ENCODE results near the gene RAD51B. TPM values are rescaled to one million over a fixed set of nuclear protein-coding genes. Genes with fewer than 3 reads are reported as not detected.
"Not testable (repeated sequence)": the region's sequence is repeated elsewhere in the genome, so short reads cannot be mapped to it uniquely, and the experiment has no call there.

The RAD51B gene
- polyA plus RNA-seq, 4 donors, result 10.6 to 13.2 (median 11.3) TPM

DNA sequence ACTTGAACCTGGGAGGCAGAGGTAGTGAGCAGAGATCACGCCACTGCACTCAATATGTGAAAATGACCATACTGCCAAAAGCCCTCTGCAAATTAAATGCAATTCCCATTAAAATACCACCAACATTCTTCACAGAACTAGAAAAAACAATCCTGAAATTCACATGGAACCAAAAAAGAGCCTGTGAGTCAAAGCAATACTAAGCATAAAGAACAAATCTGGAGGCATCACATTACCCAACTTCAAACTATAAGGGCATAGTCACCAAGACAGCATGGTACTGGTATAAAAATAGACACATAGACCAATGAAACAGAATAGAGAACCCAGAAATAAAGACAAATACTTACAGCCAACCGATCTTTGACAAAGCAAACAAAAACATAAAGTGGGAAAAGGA is 401.5 kb downstream of the RAD51B start:
- not testable (repeated sequence) for DNase-seq (ENCODE audit: low read depth in 4 of 4, low spot score in 2 of 4)

DNA sequence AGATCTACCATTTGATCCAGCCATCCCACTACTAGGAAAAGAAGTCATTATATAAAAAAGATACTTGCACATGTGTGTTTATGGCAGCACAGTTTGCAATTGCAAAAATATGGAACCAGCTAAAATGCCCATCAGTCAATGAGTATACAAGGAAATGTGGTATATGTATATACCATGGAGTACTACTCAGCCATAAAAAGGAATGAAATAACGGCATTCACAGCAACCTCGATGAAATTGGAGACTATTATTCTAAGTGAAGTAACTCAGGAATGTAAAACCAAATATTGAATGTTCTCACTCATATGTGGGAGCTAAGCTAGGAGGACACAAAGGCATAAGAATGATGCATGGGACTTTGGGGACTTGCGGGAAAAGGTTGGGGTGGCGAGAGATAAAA is 402.6 kb downstream of the RAD51B start:
- no peak for DNase-seq (ENCODE audit: low read depth in 4 of 4, low spot score in 2 of 4)

DNA sequence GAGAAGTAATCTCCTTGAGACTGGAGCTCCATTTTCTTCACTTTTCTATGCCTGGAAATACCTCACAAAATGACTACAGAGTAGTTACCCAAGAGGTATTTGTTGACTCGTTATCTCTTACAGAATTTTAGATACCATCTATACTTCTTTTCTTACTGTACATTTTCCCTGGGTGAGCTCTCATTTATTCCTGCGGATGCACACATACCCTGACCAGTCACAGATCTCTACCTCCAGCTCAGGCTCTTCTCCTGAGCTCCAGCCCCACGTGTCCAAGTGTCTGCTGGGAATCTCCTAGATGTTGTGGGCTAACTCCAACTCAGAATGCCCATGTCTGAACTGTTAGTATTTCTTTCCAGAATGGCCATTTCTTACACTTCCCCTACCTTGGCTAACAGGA is 403.1 kb downstream of the RAD51B start:
- DNase-seq (ENCODE audit: low read depth in 4 of 4, low spot score in 2 of 4), result no peak

DNA sequence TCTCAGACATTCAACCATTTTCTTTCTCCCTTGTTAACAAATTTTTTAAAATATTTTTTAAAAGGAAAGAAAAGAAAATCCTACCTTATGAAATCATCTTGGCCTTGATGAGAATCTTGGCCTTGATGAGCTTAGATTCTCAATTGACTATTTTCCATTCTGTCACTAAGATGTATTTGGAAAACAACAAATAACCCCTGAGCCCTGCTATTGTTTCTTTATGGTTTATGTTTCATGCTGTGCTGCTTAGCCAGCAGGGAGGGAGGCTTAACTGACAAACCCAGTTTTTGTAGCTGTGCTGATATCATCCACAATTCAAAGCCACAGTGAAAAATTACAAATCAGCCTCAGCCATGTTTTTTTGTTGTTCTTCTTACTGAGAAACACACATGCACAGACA is 404.1 kb downstream of the RAD51B start:
- no peak for DNase-seq (ENCODE audit: low read depth in 4 of 4, low spot score in 2 of 4)

DNA sequence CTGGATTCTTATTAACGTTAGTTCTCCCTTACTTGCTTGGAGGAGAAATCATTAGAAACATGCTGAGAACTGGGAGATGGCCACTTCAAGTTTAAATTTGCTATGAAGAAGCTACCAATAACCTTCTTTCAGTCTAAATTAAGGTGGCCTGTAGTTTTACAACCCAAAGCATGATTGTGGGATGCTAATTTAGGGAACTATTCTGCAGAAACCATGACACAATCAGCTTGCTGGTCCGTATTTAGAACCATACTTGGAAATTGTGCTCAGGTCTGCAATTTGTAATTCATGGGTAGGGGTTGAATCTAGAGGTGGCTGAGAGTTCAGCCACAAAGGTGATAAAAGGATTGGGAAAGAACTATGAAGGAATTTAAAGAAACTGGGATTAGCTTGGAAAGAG is 405.7 kb downstream of the RAD51B start:
- DNase-seq (ENCODE audit: low read depth in 4 of 4, low spot score in 2 of 4), result no peak

DNA sequence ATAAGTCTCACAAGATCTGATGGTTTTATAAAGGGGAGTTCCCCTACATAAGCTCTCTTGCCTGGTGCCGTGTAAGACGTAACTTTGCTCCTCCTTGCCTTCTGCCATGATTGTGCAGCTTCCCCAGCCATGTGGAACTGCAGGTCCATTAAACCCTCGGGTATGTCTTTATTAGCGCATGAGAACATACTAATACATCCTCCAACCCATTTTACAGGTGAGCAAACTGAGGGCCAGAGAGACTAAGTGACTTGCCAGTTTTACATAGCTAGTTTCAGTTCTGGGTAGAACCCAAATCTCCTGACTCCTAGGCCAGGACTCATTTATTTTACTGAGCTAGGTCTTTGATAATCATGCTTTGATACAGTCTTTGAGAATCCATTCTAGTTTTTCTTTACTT is 406.9 kb downstream of the RAD51B start:
- DNase-seq (ENCODE audit: low read depth in 4 of 4, low spot score in 2 of 4), result no peak

DNA sequence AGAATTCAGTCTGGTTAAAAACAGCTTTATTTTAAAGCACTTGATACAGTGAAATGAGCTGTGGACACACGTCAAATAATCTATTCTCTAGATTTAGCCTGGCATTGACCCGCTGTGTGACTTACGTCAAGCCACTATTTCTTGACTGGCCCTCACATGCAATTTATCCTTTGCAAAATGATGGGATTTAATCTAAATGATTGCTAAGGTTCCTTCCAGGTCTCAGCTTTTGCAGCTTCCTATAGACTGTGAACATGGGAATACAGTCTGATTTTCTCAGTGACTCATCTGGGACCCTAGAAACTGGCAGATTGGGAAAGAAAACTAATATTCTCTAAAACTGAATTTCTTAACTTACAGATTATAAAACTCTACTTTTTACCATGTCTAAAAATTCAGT is 409.1 kb downstream of the RAD51B start:
- DNase-seq (ENCODE audit: low read depth in 4 of 4, low spot score in 2 of 4), result no peak

DNA sequence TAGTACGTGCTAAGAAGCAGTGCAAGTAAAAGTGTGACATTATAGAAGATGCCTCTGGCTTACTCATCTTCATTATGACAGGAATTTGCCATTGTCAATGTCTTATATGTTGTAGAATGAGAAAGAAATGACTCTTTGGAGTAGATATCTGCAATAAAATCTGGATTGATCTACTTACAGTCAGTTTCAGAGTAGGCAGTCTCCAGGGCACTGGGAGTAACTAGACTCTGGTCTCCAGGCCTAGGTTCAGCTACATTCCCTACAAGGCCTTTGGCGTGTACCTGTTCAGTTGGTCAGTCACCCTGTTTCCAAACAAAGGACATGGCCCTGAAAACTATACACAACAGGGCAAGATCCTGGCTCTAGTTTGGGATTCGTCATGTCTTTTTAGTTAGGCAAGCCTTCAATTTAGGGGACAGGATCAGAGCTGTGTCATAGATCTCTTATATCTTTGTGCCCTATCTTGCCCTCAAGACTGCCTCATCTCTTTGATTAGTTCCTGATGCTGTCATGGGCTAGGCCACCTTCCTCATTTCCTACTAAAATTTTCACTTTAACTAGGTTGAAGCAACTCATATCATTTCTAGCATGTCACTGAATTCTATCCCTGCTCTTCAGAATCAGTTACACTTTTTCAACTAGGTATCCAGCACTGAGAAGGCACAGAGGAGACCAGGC is 410.0 kb downstream of the RAD51B start:
- DNase-seq (ENCODE audit: low read depth in 4 of 4, low spot score in 2 of 4), result no peak

DNA sequence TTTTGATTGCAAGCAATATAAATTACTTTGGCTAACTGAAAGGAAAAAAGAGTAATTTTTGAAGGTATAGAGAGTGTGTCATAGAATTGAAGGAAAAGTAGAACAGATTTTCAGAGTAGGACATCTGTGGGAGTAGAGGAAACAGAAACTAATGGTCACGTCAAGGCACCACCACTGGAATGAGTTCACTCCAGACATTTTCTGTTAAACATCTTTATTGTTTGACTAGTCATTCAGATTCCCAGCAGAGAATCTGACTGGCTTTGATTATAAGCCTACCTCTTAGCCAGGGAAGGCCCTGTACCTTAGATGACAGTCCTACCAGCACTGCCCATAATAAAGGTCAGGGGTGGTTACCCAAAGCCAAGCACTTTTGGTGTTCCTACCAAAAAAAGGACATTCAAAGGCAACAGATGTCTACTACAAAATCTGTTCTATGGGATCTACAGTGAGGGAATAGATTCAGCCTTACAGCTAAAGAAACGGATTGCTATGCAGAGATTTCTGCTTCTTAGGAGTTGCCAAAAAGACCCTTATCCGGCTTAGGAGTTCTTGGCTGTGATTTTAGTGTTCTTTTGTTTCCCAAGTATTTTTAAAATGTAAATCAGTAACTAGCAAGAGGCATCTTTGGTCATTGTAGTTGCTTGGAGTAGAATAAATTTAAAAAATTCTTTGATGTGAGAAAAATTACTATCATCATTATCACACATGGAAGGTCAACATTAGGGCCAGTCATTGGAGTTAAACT is 410.8 kb downstream of the RAD51B start:
- no peak for DNase-seq (ENCODE audit: low read depth in 4 of 4, low spot score in 2 of 4)

DNA sequence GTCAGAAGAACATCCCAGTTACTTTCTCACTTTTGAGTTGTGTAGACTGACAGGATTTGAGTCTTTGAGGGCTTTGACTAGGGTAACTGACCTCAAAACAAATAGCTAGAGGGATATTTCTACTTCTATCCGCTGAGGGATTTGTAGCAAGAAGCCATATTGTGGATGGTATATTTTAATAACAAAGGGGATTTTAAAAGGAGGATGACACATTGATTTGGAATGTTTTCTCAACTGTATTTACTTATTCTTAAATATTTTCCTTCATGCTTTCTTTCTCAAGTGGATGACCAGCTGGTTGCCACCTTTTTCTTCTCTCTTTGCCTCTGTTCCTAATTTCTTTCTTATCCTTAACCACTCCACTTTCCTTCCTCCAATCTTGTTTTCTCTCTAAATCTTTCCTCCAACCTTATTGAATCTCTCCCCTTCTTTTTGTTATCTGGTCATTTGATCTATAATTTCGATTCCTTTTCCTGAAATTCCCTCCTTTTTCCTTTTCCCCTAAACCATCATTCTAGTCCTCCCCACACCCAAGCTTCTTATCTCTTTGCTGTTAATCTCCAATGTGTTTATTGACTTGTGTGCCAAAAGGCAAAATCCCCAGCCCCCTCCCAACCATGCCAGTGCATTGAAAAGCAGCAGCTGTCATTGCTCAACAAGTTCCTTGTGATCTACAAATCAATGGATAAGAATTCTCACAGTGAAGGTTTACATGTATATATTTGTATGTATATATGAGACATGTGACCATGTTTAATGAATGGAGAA is 411.6 kb downstream of the RAD51B start:
- no peak for DNase-seq (ENCODE audit: low read depth in 4 of 4, low spot score in 2 of 4)

DNA sequence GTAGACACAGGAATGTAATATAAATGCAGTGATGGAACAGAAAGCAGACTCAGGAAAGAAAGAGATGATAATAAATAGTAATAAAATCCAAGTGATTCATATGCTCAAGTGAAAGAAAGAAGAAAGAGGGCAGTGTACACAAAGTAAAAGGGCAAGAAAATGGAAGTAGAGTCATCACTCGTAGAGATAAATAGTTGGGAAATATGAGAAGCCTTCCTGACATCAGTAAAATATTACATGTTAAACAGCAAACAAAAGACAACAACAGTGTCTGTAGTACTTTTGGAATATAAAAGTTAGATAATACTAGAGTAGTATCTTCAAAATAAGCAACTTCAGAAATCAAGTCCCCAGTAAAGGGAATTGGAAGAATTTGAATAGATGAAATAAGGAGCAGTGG is 412.3 kb downstream of the RAD51B start:
- DNase-seq (ENCODE audit: low read depth in 4 of 4, low spot score in 2 of 4), result no peak

DNA sequence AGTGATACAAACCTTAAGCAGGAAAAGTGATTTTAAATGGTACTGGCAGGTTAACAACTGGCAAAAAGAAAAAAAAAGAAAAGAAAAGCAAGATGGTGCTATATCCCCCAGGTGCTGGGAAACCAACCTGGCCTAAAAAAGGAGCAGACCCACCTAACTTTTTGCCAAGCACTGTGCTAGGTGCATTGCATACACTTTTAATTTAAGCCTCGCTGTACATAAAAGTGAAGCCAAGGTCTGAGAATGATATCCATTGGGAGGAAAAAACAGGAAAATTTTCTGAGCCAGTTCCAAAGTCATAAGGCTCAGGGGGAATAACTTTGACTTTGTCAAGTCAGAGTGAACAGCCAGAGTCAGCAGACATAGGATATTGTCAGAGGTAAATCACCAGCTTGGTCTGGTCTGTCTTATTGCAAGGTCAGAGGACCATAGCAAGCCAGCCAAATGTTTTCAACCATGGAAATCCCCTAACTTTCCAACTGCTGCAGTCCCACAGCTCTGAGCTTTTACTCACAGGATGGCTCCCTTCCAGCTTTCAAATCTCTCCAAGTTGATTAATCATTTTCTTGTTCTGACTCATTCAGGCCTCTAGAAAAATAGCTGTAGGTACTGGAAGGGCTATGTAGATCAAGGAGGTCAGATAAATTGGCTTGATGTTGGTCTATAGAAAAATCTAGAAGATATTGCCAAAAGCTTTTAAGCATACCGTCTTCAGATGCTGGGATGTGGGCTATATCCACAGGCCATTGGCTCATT is 412.9 kb downstream of the RAD51B start:
- DNase-seq (ENCODE audit: low read depth in 4 of 4, low spot score in 2 of 4), result peak in 2 of 4 donors; percentile 82 to 93

DNA sequence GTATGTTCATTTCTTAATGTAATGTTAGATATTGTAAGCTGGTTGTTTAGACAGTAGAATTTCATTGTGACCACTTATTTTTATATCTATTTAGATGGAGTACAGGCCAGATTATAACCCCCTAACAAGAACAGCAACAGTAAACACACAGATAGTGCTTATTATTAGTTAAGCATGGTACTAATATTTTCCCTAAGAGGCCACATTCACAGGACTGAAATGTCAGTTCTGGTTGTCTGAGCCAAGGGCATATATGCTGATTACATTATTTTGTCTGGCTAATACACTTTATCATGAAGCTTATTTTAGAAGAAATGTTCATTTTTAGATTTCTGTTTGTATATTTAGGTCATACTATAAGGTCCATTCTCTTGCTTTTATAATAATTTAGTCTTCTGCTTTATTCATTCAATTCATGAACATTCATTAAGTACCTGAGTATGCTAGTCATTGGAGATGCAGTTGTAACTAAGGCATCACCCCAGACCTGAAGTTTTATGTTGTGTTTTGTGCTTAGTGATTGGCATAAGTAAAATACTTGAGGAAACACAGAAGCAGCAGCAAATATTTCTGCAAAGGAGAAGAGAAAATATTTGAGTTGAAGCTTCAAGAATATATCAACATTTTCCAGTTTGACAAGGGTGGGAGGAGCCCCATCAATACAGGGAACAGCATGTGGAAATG is 413.7 kb downstream of the RAD51B start:
- DNase-seq (ENCODE audit: low read depth in 4 of 4, low spot score in 2 of 4), result no peak

DNA sequence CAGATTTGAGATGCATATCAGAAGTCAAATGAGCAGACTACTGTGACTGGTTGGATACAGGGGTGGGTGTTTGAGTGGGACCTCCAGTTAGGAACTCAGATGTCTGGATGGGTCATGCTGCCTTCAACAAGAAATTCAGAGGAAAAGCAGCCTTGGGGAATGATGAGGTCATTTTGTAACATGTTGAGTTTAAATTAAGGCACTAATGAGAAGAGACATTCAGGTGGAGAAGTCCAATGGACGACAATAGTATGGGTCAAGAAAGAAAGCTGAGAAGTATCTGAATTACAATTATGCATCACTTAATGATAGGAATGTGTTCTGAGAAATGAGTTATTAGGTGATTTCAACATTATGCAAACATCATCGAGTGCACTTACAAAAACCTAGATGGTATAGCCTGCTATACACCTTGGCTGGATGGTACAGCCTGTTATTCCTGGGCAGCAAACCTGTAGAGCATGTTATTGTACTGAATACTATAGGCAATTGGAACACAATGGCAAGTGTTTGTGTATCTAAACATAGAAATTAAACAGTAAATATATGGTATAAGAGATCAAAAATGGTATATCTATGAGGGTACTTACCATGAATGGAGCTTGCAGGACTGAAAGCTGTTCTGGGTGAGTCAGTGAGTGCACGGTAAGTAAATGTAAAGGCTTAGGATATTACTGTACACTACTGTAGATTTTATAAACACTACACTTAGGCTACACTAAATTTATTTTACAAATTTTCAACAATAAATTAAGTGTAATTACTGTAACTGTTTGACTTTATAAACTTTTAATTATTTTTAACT is 414.7 kb downstream of the RAD51B start:
- DNase-seq (ENCODE audit: low read depth in 4 of 4, low spot score in 2 of 4), result no peak

DNA sequence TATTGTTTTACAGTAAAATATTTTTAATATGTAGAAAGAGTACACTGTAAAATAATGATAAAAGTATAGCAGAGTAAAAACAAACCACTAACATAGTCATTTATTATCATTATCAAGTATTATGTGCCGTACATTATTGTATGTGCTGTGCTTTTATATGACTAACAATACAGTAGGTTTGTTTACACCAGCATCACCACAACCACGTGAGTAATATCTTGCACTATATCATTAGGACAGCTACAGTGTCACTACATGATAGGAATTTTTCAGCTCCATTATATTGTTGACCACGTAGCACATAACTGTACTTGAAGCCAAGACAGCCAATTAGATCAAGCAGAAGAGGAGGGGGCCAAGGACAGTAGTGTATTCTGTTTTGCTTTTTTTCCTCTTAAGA is 415.4 kb downstream of the RAD51B start:
- DNase-seq (ENCODE audit: low read depth in 4 of 4, low spot score in 2 of 4), result no peak

DNA sequence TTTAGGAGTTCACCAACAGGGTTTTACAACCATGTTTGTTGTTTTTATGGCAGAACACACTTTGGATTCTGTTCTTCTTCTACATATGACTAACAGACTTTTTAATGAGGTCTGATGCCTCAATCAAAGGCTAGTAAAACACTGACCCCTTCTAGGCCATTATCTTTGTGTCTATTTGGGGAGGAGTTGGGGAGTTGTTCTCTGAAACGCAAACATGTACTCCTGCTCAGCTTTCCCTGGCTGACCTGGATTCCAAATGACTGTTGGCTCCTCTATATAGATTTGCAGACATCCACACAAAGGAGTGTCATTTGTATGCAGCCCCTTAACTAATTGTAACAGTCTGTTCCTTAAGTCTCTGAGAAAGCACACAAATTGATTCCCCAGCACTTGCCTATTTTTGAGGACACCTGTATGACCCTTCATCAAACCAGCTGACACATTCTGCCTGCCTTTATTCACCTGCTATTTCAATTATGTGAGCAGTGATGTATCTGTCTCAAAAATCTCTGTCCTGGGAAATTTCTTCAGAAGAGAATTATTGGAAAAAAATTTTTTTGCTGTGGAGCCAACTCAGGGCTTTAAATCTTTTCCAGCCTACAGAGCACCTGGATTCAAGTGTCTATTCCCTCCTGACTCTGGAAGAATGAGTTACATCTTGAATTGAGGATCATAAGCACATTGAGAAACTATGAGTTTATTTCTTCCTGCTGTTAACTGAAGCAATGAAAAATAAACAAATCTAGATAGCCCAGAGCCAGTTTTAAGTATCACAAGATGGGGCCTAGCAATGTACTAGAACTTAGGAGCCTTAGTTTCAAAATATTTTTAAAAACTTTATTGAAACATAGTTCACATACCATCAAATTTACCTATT is 417.2 kb downstream of the RAD51B start:
- no peak for DNase-seq (ENCODE audit: low read depth in 4 of 4, low spot score in 2 of 4)

DNA sequence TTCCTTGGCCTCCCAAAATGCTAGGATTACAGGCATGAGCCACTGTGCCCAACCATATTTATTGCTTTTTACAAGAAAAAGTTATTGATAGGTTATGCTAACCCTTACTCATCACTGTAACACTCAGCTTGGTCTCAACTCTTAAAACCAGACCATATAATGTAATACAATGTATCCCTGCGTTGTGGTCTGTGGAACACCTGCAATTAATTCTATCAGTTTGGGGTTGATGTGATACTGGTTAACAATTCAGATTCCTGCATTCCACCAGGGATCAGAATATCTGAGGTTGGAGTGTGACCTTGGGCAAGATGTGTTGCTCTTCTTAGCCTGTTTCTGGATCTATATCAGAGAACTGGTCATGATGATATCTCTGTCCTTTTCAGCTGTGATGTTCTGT is 419.0 kb downstream of the RAD51B start:
- DNase-seq (ENCODE audit: low read depth in 4 of 4, low spot score in 2 of 4), result no peak

DNA sequence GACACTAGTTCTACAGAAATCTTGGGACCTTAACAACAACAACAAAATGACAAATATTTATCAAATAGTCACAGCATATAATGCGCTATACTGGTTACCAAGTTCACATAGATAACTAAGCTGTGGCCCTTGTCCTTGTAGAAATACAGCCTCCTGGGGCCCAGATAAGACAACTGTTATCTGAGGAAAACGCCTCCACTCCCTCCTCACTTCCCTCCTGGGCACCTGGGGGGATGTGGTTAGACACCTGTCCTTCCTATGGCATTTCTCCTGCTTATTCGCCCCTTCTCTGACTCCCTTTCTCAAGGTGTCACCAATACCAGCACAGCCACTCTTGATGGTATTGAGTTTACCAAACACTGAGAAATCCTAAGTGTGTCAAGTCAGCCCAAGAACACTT is 419.4 kb downstream of the RAD51B start:
- no peak for DNase-seq (ENCODE audit: low read depth in 4 of 4, low spot score in 2 of 4)
